Thyroid gland (tissue), 4 donors: ENCODE measurements around the gene SH3D19. TPM values are rescaled to one million over a fixed set of nuclear protein-coding genes. Genes with fewer than 3 reads are reported as not detected.

ENCODE experiments used
- DNase-seq, 2 donors: peaks; one replicate each; pipeline ENCODE4 v3.0.0-alpha.2; 2019
- H3K27ac ChIP-seq, 3 donors: fragments of 200-600 bp; sonication (generic); 1 replicate in 2 of 3; 2 replicates in 1 of 3; pipeline ENCODE4 v1.5.1; 2016 to 2019; ENCODE audit warnings: mild to moderate bottlenecking in 1 of 3, moderate library complexity in 1 of 3
- H3K27me3 ChIP-seq: fragments of 200-600 bp; sonication (generic); one replicate; pipeline ENCODE4 v1.5.1; 2019
- H3K36me3 ChIP-seq, 2 donors: fragments of 200-600 bp; sonication (generic); one replicate each; pipeline ENCODE4 v1.5.1; 2016 to 2019
- H3K4me1 ChIP-seq, 2 donors: fragments of 200-600 bp; sonication (generic); one replicate each; pipeline ENCODE4 v1.5.1; 2017 to 2019
- H3K4me3 ChIP-seq, 3 donors: fragments of 200-600 bp; sonication (generic); replicated peaks in 1 of 3; 1 replicate in 2 of 3; 2 replicates in 1 of 3; pipeline ENCODE4 v1.5.1; 2016; ENCODE audit warnings: mild to moderate bottlenecking in 1 of 3
- H3K9me3 ChIP-seq: fragments of 200-600 bp; sonication (generic); one replicate; pipeline ENCODE4 v1.5.1; 2017
- POLR2A ChIP-seq, 2 donors: fragments of 450-650 bp; IDR thresholded peaks; one replicate each; pipeline ENCODE4 v1.6.1; 2017; ENCODE audit warnings: antibody characterized with exemption in 2 of 2, mild to moderate bottlenecking in 2 of 2, moderate library complexity in 1 of 2
- WGBS, 2 donors: methylation state at CpG; one replicate each; pipeline ENCODE4 v1.1.5; 2017; 5-methylcytosine and 5-hydroxymethylcytosine counted together
- intact Hi-C: fragments of 100-400 bp; cut with DNase I; formaldehyde crosslinking; loops from one replicate; pipeline ENCODE4 v1.15.1; 2023
- total RNA-seq, 4 donors: library from RNA; depleted of rRNA; stranded (reverse); fragments of >200 nt; gene quantifications; one replicate each; pipeline ENCODE4 v1.2.3, GENCODE V29; 2016
- TF ChIP-seq, protein P1 (sequence below), 6 experiments: fragments of 200-600 bp in 3 of 6; fragments of 450-650 bp in 3 of 6; sonication (generic) in 3 of 6; IDR thresholded peaks; one replicate each; pipeline ENCODE4 v1.5.1; 2016 to 2019; ENCODE audit warnings: antibody characterized with exemption in 6 of 6, mild to moderate bottlenecking in 2 of 6, inconsistent platforms in 1 of 6, moderate library complexity in 1 of 6

Gene SH3D19
- total RNA-seq, 4 donors from 2014 or later, result 82.0 to 143 (median 113) TPM

DNA sequence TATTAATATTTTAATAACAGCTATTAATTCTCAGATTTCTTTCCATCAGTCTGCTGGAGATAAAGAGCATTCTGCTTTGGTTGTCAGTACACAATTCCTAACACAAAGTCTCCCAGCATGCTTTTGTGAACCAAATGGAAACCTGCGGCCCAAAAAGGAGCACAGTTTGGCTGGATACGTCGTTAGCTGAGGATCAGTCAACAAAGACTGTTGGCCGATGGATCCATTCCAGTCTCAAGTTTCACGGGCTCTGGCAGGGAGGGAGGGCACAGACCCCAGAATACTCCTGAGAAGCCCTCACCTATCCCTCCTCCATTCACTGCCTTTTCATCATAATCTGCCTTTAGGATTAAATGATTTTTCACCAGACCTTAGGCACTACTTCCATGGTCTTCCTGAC, 74.7 kb downstream of the SH3D19 start:
- 70 to 72% methylated on average over 5 of the region's 5 CpGs for WGBS, 2 donors
- DNase-seq, result no peak
- TF ChIP-seq, protein P1, sequence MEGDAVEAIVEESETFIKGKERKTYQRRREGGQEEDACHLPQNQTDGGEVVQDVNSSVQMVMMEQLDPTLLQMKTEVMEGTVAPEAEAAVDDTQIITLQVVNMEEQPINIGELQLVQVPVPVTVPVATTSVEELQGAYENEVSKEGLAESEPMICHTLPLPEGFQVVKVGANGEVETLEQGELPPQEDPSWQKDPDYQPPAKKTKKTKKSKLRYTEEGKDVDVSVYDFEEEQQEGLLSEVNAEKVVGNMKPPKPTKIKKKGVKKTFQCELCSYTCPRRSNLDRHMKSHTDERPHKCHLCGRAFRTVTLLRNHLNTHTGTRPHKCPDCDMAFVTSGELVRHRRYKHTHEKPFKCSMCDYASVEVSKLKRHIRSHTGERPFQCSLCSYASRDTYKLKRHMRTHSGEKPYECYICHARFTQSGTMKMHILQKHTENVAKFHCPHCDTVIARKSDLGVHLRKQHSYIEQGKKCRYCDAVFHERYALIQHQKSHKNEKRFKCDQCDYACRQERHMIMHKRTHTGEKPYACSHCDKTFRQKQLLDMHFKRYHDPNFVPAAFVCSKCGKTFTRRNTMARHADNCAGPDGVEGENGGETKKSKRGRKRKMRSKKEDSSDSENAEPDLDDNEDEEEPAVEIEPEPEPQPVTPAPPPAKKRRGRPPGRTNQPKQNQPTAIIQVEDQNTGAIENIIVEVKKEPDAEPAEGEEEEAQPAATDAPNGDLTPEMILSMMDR (IDR thresholded peaks at IDR 0.05), result no peak
- H3K27me3 ChIP-seq, result no peaks in the 10 kb centered on the region
- no peak overlapping the region for H3K27ac ChIP-seq
- intact Hi-C loops, result no loop called here
- peaks cover 14 to 21% of the 10 kb centered on the region in 2 donors for H3K4me1 ChIP-seq
- H3K9me3 ChIP-seq, result no peaks in the 10 kb centered on the region
- H3K4me3 ChIP-seq, result no peak overlapping the region
- no peaks in the 10 kb centered on the region for H3K36me3 ChIP-seq

DNA sequence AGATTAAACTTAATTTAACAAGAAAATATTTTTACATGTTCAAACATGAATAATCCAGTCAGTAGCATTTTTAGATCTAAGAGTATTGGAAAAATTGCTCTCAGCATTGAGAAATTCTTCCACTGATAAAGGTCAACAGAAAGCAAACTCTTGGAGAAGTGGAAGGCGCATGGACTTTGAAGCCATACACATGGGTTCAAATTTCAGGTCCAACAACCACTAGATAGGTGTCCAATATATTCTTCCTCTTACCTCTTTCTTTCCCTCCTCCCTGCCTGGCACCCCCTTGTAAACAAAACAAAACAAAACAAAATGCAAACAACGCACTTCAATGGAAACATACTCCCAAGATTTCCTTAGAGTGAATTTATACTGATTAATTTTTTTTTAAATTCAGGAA, 76.9 kb downstream of the SH3D19 start:
- no peaks in the 10 kb centered on the region for H3K36me3 ChIP-seq
- H3K9me3 ChIP-seq, result no peaks in the 10 kb centered on the region
- intact Hi-C loops, result no loop called here
- peaks cover 14 to 21% of the 10 kb centered on the region in 2 donors for H3K4me1 ChIP-seq
- no peak overlapping the region for H3K27ac ChIP-seq
- DNase-seq, result no peak
- H3K27me3 ChIP-seq, result no peaks in the 10 kb centered on the region
- TF ChIP-seq POLR2A (IDR thresholded peaks at IDR 0.05), result no peak
- TF ChIP-seq, protein P1 (IDR thresholded peaks at IDR 0.05), result no peak
- H3K4me3 ChIP-seq, result no peak overlapping the region
- 95 to 96% methylated on average over 2 of the region's 2 CpGs for WGBS, 2 donors

DNA sequence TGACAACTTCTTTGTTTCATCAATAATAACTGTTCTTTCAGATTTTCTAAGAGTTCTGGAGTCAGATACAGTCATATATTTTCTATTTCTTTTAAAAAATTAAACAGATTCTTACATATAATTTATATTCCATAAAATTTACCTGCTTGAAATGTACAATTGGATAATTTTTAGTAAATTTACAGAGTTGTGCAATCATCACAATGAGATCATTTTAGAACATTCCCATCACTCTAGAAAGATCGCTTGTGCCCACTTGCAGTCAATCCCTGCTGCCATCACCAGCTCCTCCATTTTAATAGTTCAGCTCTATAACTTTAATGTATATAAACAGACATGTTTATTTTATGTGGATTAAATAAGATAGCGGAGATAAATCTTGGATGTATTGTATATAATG, 78.0 kb downstream of the SH3D19 start:
- H3K27me3 ChIP-seq, result no peaks in the 10 kb centered on the region
- H3K27ac ChIP-seq, result no peak overlapping the region
- no peak for DNase-seq
- intact Hi-C loops, result no loop called here
- no peaks in the 10 kb centered on the region for H3K36me3 ChIP-seq
- 96% methylated on average over 2 of the region's 2 CpGs for WGBS, 2 donors
- no peak overlapping the region for H3K4me3 ChIP-seq
- H3K9me3 ChIP-seq, result no peaks in the 10 kb centered on the region
- TF ChIP-seq POLR2A (IDR thresholded peaks at IDR 0.05), result no peak
- TF ChIP-seq, protein P1 (IDR thresholded peaks at IDR 0.05), result no peak
- H3K4me1 ChIP-seq, result peaks cover 11 to 14% of the 10 kb centered on the region in 2 donors

DNA sequence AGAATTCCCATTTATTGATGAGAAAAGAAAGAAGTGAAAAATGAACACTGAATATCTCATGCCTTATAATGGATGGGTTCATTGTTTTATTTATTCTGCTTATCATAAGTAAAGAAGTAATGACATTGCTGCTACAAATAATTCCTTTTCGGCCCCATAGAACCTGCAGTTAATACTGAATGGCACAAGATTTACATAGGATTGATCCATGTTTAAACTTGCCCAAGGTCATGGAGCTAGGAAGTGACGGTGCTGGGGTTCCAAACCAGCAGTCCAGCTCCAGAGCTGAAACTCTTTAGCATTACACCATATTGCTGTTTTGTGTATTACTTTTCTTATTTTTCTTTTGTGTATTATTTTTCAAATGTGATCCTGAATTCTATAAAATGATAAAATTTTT, 78.7 kb downstream of the SH3D19 start:
- 95 to 97% methylated on average over 2 of the region's 2 CpGs for WGBS, 2 donors
- TF ChIP-seq, protein P1 (IDR thresholded peaks at IDR 0.05), result no peak
- no peak for TF ChIP-seq POLR2A (IDR thresholded peaks at IDR 0.05)

DNA sequence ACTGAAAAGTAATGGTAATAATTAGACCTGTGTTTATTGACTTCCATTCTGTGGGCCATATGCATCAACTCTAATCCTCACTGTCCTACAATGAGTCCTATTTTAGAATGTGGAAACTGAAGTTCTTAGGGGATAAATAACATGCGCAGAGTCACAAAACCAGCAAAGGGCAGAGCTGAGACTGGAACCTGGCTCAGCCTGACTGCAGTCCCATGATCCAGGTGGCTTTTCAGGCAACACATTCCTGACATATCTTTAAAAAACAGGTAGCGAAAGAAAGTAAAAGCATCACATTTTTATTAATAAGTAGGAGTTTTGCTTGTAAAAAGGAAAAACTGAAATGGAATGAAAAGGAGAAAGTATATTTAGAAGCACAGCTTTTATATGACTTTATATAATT, 83.1 kb downstream of the SH3D19 start:
- DNase-seq, result no peak
- TF ChIP-seq, protein P1 (IDR thresholded peaks at IDR 0.05), result no peak
- TF ChIP-seq POLR2A (IDR thresholded peaks at IDR 0.05), result no peak
- Histone ChIP-seq H3K4me3 (no peak overlapping the region), H3K9me3 (no peaks in the 10 kb centered on the region), H3K36me3 (no peaks in the 10 kb centered on the region), H3K27me3 (no peaks in the 10 kb centered on the region), H3K4me1 (peaks cover 13% of the 10 kb centered on the region in 2 donors), H3K27ac (no peak overlapping the region)
- 92 to 98% methylated on average over 2 of the region's 2 CpGs for WGBS, 2 donors
- intact Hi-C loops, result no loop called here

More for the DNA sequence above, 78.7 kb downstream of the SH3D19 start:
- H3K9me3 ChIP-seq, result no peaks in the 10 kb centered on the region
- no peaks in the 10 kb centered on the region for H3K27me3 ChIP-seq
- intact Hi-C loops, result no loop called here
- no peaks in the 10 kb centered on the region for H3K36me3 ChIP-seq
- DNase-seq, result no peak
- H3K4me1 ChIP-seq, result peaks cover 4 to 8% of the 10 kb centered on the region in 2 donors
- no peak overlapping the region for H3K27ac ChIP-seq
- H3K4me3 ChIP-seq, result no peak overlapping the region
